ENCODE data around the gene ADCY1. TPM values are rescaled to one million over a fixed set of nuclear protein-coding genes. Genes with fewer than 3 reads are reported as not detected.

ADCY1 gene
- total RNA-seq, 1 donor: under 0.01 TPM

DNA sequence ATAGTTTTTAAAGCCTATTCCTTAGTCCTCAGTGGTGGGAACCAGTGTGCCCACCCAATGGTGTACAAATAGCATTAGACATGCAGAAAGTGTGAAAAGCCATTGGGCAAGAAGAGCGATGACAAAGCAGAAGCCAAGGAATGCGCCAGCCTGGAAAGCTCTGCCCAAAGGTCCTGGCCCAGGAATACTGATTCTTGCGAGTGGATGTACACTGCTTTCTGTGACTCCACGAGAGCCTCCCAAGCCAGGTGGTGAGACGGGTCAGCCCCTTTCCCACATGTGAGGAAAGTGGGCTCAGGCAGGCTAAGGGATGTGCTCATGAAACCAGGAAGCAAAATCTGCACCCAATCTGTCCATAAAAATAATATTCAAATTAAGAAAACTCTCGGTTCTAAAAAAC is 106.6 kb downstream of the ADCY1 start:
- DNase-seq (ENCODE audit: low read depth): no peak
- TF ChIP-seq, protein P1, sequence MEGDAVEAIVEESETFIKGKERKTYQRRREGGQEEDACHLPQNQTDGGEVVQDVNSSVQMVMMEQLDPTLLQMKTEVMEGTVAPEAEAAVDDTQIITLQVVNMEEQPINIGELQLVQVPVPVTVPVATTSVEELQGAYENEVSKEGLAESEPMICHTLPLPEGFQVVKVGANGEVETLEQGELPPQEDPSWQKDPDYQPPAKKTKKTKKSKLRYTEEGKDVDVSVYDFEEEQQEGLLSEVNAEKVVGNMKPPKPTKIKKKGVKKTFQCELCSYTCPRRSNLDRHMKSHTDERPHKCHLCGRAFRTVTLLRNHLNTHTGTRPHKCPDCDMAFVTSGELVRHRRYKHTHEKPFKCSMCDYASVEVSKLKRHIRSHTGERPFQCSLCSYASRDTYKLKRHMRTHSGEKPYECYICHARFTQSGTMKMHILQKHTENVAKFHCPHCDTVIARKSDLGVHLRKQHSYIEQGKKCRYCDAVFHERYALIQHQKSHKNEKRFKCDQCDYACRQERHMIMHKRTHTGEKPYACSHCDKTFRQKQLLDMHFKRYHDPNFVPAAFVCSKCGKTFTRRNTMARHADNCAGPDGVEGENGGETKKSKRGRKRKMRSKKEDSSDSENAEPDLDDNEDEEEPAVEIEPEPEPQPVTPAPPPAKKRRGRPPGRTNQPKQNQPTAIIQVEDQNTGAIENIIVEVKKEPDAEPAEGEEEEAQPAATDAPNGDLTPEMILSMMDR (IDR thresholded peaks at IDR 0.05; ENCODE audit: insufficient read depth, low read depth, low read length): no peak
- H3K4me3 ChIP-seq (ENCODE audit: low read depth, low read length): no peak overlapping the region

DNA sequence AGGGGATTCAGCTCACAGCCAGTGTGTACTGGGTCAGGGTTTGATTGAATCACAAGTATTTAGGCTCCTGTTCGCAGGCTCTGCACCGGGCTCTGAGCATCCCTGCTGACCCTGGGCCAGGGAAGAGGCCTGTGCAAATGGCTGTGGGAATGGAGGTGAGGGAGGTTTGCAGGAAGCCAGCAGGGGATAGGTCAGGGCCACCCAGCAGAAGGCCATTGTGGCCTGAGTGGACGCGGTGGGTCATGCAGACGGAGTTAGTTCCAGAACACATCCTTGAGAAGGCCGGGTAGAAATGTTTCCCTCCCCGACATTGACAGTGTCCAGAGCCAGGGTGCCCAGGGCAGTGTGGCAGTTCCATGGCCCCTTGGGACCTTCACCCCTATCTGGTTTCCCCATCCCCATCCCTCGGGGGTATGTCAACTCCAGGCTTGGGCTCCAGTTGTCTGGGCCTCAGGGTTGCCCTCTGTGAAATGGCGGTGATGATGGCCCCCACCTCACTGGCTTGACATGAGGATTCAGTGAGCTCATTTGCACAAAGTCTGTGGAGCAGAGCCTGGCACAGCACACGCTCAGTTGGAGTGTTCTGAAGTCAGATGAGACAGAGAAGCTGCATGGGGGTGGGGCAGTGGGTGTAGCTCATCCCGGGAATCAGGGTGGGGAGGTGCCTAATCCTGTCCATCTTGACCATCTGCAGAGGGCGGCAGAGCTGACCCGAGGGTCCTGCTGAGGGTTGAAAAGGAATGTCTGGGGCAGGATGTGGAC is 107.6 kb downstream of the ADCY1 start:
- TF ChIP-seq, protein P1 (IDR thresholded peaks at IDR 0.05; ENCODE audit: insufficient read depth, low read depth, low read length): no peak
- no peak overlapping the region for H3K4me3 ChIP-seq (ENCODE audit: low read depth, low read length)
- no peak for DNase-seq (ENCODE audit: low read depth)

DNA sequence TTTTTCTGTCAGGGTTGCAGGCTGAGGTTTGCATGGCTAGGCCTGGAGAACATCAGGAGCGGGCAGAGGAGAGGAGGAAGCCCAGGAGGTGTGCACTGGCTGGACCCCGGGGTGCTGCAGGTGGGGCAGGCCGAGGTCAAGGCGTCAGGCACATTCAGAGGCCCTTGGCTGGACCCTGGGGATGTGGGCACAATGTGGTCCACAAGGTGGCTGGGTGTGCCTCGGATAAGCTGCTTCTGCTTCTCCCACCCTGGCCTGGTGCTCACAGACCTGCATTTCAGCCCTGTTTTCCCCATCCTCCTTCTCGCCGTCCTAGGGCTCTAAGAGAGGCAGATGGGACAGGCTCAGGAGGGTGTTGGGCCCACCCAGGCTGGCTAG is 108.2 kb downstream of the ADCY1 start:
- TF ChIP-seq, protein P1 (IDR thresholded peaks at IDR 0.05; ENCODE audit: insufficient read depth, low read depth, low read length): no peak

DNA sequence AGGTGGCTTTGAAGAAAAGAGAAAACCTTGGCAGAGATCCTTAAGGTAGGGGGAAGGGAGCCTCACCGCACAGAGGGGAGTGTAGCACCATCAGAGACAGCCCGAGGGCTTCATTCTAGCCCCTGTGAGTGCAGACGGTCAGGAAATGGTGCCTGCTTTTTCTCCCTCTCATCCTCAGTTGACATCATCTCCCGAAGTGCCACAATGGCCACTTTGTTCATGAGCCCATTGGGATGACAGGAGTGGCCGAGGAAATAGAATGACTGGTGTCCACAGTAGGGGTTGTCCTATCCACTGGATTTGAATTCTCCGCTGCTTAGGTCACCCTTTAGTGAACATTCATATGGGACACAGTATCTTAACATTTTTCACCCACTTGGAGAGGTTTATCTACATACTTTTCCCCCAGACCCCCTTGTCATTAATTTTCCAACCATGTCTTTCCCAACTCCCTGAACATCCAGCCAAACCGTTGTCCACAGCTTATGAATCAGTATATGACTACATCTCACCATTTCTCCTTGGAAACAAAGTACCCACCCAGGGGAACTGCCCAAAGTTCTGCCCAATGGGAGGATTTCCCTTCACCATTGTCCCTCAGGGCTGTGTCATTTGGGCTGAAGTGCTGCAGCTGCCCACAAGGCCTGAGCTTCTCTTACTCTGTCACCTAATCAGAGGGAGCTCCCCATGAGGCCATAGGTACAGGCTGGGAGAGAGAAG is 108.8 kb downstream of the ADCY1 start:
- TF ChIP-seq, protein P1 (IDR thresholded peaks at IDR 0.05; ENCODE audit: insufficient read depth, low read depth, low read length): no peak
- no peak overlapping the region for H3K4me3 ChIP-seq (ENCODE audit: low read depth, low read length)
- DNase-seq (ENCODE audit: low read depth): no peak

More for the DNA sequence above, 108.2 kb downstream of the ADCY1 start:
- no peak overlapping the region for H3K4me3 ChIP-seq (ENCODE audit: low read depth, low read length)
- DNase-seq (ENCODE audit: low read depth): no peak

DNA sequence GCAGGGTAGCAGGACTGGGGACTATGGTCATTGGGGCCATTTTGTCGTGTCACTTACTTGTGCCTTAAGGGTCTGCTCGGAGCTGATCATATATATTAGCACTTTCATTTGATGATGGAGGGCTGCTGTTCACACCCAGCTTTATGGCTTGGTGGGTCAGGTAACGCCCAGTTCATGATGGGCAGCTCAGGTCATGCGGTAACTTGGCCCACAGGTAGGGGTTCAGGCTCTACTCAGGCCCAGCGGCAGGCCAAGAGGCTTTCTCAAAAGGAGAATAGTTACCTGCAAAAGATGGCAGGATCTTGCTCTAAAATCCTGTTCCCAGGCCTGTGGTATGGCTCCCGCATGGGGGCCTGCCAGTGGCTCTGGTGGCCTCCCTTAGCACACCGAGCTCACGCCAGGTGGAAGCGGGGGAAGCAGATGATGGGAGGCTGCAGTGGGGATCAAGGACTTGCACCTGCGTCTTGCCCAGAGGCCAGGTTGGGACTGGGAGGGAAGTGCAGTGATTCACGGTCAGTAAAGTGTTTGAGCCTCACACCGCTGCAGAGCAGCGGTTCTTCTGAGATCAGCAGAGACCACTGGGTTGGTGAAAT is 109.5 kb downstream of the ADCY1 start:
- TF ChIP-seq, protein P1 (IDR thresholded peaks at IDR 0.05; ENCODE audit: insufficient read depth, low read depth, low read length): no peak
- no peak overlapping the region for H3K4me3 ChIP-seq (ENCODE audit: low read depth, low read length)
- DNase-seq (ENCODE audit: low read depth): no peak

DNA sequence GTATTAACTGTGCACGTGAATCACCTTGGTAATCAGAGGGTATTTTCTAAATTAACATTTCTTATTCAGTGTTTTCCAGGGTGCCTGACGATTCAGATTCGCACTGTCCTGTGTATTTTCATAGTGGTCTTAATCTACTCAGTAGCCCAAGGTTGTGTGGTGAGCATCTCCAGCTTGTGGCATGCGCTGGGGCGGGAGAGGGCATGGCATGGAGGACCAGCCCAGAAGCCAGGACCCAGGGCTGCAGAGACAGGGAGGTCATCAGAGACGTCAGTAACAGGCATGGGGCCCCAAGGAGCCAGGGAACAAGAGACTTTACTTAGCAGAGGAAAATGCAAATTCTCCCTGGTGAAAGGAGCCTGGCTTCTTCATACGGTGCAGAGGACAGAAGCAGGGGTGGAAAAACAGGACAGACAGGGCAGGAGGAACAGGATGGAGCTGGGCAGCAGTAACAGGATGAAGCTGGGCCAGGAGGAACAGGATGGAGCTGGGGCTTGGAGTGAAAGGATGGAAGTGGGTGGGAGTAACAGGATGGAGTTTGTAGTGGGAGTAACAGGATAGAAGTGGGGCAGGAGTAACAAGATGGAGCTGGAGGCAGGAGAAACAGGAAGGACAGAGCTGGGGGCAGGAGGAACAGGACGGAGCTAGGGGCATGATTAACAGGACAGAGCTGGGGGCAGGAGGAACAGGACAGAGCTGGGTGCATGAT is 110.9 kb downstream of the ADCY1 start:
- no peak for DNase-seq (ENCODE audit: low read depth)
- TF ChIP-seq, protein P1 (IDR thresholded peaks at IDR 0.05; ENCODE audit: insufficient read depth, low read depth, low read length): no peak

More for the DNA sequence above, 110.9 kb downstream of the ADCY1 start:
- H3K4me3 ChIP-seq (ENCODE audit: low read depth, low read length): no peak overlapping the region
